Sigmoid colon (tissue), 4 donors: Measurements from ENCODE around the gene TRNT1.

Experiments used
- POLR2AphosphoS5 ChIP-seq, 4 donors: sonication (generic); formaldehyde crosslinking; IDR thresholded peaks; one replicate each; pipeline ENCODE4 v1.6.1; 2017; ENCODE audit warnings: antibody characterized with exemption in 4 of 4
- TF ChIP-seq, protein P1 (sequence below), 4 experiments: fragments of 450-650 bp in 3 of 4; fragments of 200-600 bp in 1 of 4; IDR thresholded peaks; one replicate each; pipeline ENCODE4 v1.5.1; 2016 to 2019; ENCODE audit warnings: antibody characterized with exemption in 4 of 4, mild to moderate bottlenecking in 3 of 4, moderate library complexity in 2 of 4

- TF ChIP-seq, protein P1, sequence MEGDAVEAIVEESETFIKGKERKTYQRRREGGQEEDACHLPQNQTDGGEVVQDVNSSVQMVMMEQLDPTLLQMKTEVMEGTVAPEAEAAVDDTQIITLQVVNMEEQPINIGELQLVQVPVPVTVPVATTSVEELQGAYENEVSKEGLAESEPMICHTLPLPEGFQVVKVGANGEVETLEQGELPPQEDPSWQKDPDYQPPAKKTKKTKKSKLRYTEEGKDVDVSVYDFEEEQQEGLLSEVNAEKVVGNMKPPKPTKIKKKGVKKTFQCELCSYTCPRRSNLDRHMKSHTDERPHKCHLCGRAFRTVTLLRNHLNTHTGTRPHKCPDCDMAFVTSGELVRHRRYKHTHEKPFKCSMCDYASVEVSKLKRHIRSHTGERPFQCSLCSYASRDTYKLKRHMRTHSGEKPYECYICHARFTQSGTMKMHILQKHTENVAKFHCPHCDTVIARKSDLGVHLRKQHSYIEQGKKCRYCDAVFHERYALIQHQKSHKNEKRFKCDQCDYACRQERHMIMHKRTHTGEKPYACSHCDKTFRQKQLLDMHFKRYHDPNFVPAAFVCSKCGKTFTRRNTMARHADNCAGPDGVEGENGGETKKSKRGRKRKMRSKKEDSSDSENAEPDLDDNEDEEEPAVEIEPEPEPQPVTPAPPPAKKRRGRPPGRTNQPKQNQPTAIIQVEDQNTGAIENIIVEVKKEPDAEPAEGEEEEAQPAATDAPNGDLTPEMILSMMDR (IDR thresholded peaks at IDR 0.05): no peak
- TF ChIP-seq POLR2AphosphoS5 (IDR thresholded peaks at IDR 0.05): no peak
These were observed 39.5 kb upstream of the TRNT1 start for GRCh38 chr3:3087279-3087678.
